Neuron (in vitro differentiated cells): ENCODE results near the gene COL5A3.

Experiments used
- H2AFZ ChIP-seq: one replicate; pipeline ENCODE4 v1.6.1; 2013; ENCODE audit warnings: low read depth, mild to moderate bottlenecking, inconsistent platforms, low read length, moderate library complexity
- H3K27me3 ChIP-seq: one replicate; pipeline ENCODE4 v1.6.1; 2013; ENCODE audit warnings: low read length; ENCODE audit not compliant: insufficient read depth
- H3K36me3 ChIP-seq: one replicate; pipeline ENCODE4 v1.6.1; 2013; ENCODE audit warnings: low read length; ENCODE audit not compliant: insufficient read depth
- H3K4me1 ChIP-seq: one replicate; pipeline ENCODE4 v1.6.1; 2013; ENCODE audit warnings: low read length; ENCODE audit not compliant: insufficient read depth
- H3K4me3 ChIP-seq: 2 replicates; pipeline ENCODE4 v1.5.1; 2013; ENCODE audit warnings: mild to moderate bottlenecking, low read length, moderate library complexity
- H3K9me3 ChIP-seq: one replicate; pipeline ENCODE4 v1.6.1; 2013; ENCODE audit warnings: low read length

Gene COL5A3

GRCh38 chr19:9981406-9982260 lies 28.7 kb downstream of the COL5A3 start:
- H3K9me3 ChIP-seq: no peaks in the 10 kb centered on the region
- H3K27me3 ChIP-seq: no peaks in the 10 kb centered on the region
- H3K4me1 ChIP-seq: peaks cover 8% of the 10 kb centered on the region
- no peak overlapping the region for H3K4me3 ChIP-seq
- H3K36me3 ChIP-seq: no peaks in the 10 kb centered on the region
- H2AFZ ChIP-seq: no peak overlapping the region

GRCh38 chr19:9972103-9972502 lies 38.2 kb downstream of the COL5A3 start:
- no peak overlapping the region for H3K4me3 ChIP-seq
- peaks cover 7% of the 10 kb centered on the region for H3K27me3 ChIP-seq
- H3K4me1 ChIP-seq: no peaks in the 10 kb centered on the region
- H3K36me3 ChIP-seq: no peaks in the 10 kb centered on the region
- H2AFZ ChIP-seq: no peak overlapping the region
- no peaks in the 10 kb centered on the region for H3K9me3 ChIP-seq

- no peak overlapping the region for H3K4me3 ChIP-seq
- H3K4me1 ChIP-seq: no peaks in the 10 kb centered on the region
- no peaks in the 10 kb centered on the region for H3K9me3 ChIP-seq
- peaks cover 14% of the 10 kb centered on the region for H3K27me3 ChIP-seq
- no peak overlapping the region for H2AFZ ChIP-seq
- H3K36me3 ChIP-seq: no peaks in the 10 kb centered on the region
These were observed 39.0 kb downstream of the COL5A3 start for GRCh38 chr19:9971166-9971897.

DNA sequence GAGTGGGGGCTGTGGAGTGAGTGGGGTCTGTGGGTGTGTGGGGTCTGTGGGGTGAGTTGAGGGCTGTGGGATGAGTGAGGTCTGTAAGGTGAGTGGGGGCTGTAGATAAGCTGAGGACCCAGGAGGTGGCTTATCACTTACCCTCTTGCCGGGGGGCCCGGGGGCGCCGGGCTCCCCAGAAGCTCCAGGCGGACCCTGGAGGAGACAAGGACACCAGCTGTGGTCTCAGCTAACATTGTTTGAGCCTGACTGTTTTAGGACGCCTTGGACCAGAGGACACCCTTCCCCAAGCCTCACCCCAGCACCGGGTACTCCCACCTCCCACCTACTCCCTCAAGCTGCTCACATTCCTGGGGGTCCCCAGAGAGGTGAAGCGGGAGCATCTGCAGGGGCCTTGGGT lies 39.8 kb downstream of the COL5A3 start:
- Histone ChIP-seq H3K9me3 (no peaks in the 10 kb centered on the region), H3K36me3 (no peaks in the 10 kb centered on the region), H3K27me3 (peaks cover 18% of the 10 kb centered on the region), H3K4me1 (no peaks in the 10 kb centered on the region), H2AFZ (no peak overlapping the region), H3K4me3 (no peak overlapping the region)

DNA sequence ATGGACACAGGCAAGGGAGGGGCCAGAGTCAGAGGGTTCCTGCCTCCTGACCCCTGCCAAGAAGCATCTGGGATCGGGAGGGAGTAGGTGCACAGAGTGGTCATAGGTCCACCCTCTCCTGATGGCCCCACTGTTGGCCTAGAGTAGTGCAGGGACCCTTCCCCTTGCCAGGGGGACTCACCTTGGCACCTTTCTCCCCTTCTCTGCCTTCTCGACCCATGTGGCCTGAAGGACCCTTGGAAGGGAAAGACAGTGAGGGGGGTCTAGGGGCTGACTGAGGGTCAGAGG lies 40.7 kb downstream of the COL5A3 start:
- Histone ChIP-seq H3K4me1 (no peaks in the 10 kb centered on the region), H3K9me3 (no peaks in the 10 kb centered on the region), H3K4me3 (no peak overlapping the region), H3K36me3 (no peaks in the 10 kb centered on the region), H3K27me3 (peaks cover 18% of the 10 kb centered on the region), H2AFZ (no peak overlapping the region)

DNA sequence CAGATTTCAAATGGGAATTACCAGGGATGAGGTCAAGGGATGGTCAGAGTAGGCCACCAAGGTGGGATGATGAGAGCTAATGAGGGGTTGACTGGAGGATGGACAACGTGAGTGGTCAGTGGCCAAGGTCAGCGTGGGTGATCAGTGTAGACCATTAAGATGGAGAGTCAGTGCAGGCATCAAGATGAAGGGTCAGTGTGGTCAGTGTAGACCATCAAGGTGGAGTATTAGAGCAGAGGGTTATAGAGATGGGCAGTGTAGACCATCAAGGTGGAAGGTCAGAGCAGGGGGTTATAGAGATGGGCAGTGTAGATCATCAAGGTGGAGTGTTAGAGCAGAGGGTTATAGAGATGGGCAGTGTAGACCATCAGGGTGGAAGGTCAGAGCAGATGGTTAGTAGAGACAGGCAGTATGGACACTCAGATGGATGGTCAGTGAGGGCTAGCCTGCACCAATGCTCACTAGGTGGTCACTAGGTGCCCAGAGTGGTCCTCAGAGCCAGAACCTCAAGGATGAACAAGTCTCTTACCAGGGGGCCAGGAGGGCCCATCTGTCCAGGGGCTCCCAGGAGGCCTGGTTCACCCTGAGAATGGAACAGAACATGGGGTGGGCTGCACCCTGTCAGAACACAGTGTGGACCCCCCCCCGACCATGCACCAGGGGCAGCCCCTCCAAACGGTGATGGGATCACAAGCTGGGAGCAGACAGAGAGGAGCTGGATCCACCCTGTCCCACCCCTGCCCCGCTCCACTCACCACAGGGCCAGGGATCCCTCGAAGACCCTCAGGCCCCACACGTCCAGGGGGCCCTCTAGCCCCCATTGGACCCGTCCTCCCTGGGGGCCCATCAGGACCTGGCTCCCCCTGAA lies 41.2 kb downstream of the COL5A3 start:
- no peak overlapping the region for H3K4me3 ChIP-seq
- H3K4me1 ChIP-seq: no peaks in the 10 kb centered on the region
- H3K36me3 ChIP-seq: no peaks in the 10 kb centered on the region
- peaks cover 18% of the 10 kb centered on the region for H3K27me3 ChIP-seq
- H2AFZ ChIP-seq: no peak overlapping the region
- H3K9me3 ChIP-seq: no peaks in the 10 kb centered on the region

- Histone ChIP-seq H3K9me3 (no peaks in the 10 kb centered on the region), H3K36me3 (no peaks in the 10 kb centered on the region), H3K27me3 (peaks cover 18% of the 10 kb centered on the region), H3K4me3 (no peak overlapping the region), H2AFZ (no peak overlapping the region), H3K4me1 (no peaks in the 10 kb centered on the region)
These were observed 43.0 kb downstream of the COL5A3 start for GRCh38 chr19:9967326-9967725.

GRCh38 chr19:9966448-9966847 lies 43.9 kb downstream of the COL5A3 start:
- Histone ChIP-seq H2AFZ (no peak overlapping the region), H3K36me3 (no peaks in the 10 kb centered on the region), H3K9me3 (no peaks in the 10 kb centered on the region), H3K4me3 (no peak overlapping the region), H3K27me3 (peaks cover 18% of the 10 kb centered on the region), H3K4me1 (no peaks in the 10 kb centered on the region)

DNA sequence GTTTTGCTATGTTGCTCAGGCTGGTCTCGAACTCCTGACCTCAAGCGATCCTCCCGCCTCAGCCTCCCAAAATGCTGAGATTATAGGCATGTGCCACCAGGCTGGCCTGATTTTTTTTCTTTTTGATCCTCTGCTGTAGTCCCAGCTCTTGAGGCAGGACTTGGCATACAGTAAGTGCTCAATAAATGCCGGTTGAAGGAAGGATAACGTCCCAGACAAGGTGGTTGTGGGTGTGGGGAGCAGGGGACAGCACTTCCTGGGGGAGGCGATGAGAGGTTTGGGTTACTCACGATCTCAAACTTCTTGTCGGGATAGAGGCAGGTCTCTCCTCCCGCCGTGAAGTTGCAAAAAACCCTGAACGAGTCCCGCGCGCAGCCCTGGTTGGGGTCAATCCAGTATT lies 44.3 kb downstream of the COL5A3 start:
- H3K4me1 ChIP-seq: no peaks in the 10 kb centered on the region
- H3K4me3 ChIP-seq: no peak overlapping the region
- no peaks in the 10 kb centered on the region for H3K36me3 ChIP-seq
- H3K27me3 ChIP-seq: peaks cover 18% of the 10 kb centered on the region
- H2AFZ ChIP-seq: no peak overlapping the region
- no peaks in the 10 kb centered on the region for H3K9me3 ChIP-seq

DNA sequence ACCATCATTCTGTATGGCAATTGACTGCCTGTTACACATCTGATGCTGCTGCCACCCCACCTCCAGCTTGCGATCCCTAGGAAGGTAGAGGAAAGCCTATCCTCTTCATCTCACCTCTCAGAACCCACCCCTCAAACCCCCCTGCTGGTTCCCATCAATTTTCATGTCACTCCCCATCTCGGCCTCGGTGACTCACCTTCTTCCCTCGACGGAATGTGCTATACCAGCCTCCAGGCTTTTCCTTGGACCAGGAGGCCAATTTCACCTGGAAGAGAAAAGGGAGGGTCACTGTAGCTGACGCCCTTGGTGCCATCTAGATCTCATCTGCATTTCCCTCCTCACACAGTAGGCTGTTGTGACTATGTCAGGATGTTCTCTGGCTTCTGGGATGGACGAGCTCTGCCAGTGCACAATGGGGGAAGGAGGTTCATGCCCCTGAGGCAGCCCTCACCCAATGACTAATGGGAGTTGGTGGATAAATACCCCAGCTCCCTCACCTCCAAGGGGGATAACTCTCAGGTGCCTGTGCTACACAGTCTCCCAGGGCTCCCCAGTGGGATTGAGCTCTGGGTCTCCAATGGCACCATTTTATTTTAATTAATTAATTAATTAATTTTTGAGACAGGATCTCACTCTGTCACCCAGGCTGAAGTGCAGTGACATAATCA lies 47.5 kb downstream of the COL5A3 start:
- Histone ChIP-seq H2AFZ (no peak overlapping the region), H3K4me1 (no peaks in the 10 kb centered on the region), H3K4me3 (no peak overlapping the region), H3K9me3 (no peaks in the 10 kb centered on the region), H3K27me3 (peaks cover 17% of the 10 kb centered on the region), H3K36me3 (no peaks in the 10 kb centered on the region)

DNA sequence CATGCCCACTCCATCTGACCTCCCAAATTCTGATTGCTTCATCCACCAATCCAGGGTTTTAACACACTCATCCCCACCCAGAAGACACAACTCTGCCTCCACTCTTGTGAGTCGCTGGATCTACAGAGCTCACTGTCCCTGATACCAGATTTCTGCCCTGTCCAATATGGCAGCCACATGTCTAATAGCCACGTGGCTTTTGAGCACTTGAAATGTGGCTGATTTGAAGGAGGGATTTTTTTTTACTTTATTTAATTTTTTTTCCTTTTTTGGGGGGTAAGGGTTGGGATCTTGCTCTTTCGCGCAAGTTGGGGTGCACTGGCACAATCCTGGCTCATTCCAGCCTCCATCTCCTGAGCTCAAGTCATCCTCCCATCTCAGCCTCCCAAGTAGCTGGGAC lies 49.2 kb downstream of the COL5A3 start:
- Histone ChIP-seq H2AFZ (no peak overlapping the region), H3K9me3 (no peaks in the 10 kb centered on the region), H3K27me3 (peaks cover 4% of the 10 kb centered on the region), H3K4me1 (no peaks in the 10 kb centered on the region), H3K36me3 (no peaks in the 10 kb centered on the region), H3K4me3 (no peak overlapping the region)

GRCh38 chr19:9958379-9958821 lies 51.9 kb downstream of the COL5A3 start:
- Histone ChIP-seq H3K4me1 (no peaks in the 10 kb centered on the region), H3K27me3 (no peaks in the 10 kb centered on the region), H3K4me3 (no peak overlapping the region)

More at GRCh38 chr19:9958379-9958821, 51.9 kb downstream of the COL5A3 start:
- Histone ChIP-seq H3K9me3 (no peaks in the 10 kb centered on the region), H2AFZ (no peak overlapping the region), H3K36me3 (no peaks in the 10 kb centered on the region)
